ENCODE measurements around the gene SST. TPM values are rescaled to one million over a fixed set of nuclear protein-coding genes. Genes with fewer than 3 reads are reported as not detected.

SST gene
- polyA plus RNA-seq, 2 donors: 0.24 to 0.47 TPM

- no peak overlapping the region for H3K4me3 ChIP-seq (ENCODE audit: low read depth in 1 of 2, low read length in 2 of 2)
- H3K27ac ChIP-seq (ENCODE audit: low read depth in 2 of 2, low read length in 1 of 2): no peak overlapping the region
- H3K36me3 ChIP-seq (ENCODE audit: control insufficient read depth in 2 of 2, insufficient read depth in 2 of 2, low read length in 1 of 2): no peaks in the 10 kb centered on the region
- no peaks in the 10 kb centered on the region for H3K9me3 ChIP-seq (ENCODE audit: control insufficient read depth in 2 of 2, insufficient read depth in 1 of 2, low read depth in 1 of 2, low read length in 1 of 2)
- no peaks in the 10 kb centered on the region for H3K4me1 ChIP-seq (ENCODE audit: control insufficient read depth in 2 of 2, insufficient read depth in 2 of 2, low read length in 1 of 2)
- no peaks in the 10 kb centered on the region for H3K27me3 ChIP-seq (ENCODE audit: control insufficient read depth in 1 of 2, insufficient read depth in 2 of 2, low read length in 2 of 2)
Observed at GRCh38 chr3:187705164-187705563, 35.0 kb upstream of the SST start.

GRCh38 chr3:187702507-187703033 lies 32.4 kb upstream of the SST start, which contains the start of gene RTP2:
RTP2 (minus strand) TSS chr3:187702557; CDS start chr3:187702128, 429 bp downstream.
- no peaks in the 10 kb centered on the region for H3K36me3 ChIP-seq (ENCODE audit: control insufficient read depth in 2 of 2, insufficient read depth in 2 of 2, low read length in 1 of 2)
- H3K4me3 ChIP-seq (ENCODE audit: low read depth in 1 of 2, low read length in 2 of 2): no peak within 1 kb of the TSS
- no peak within 1 kb of the TSS for H3K27ac ChIP-seq (ENCODE audit: low read depth in 2 of 2, low read length in 1 of 2)
- H3K4me1 ChIP-seq (ENCODE audit: control insufficient read depth in 2 of 2, insufficient read depth in 2 of 2, low read length in 1 of 2): no peaks in the 10 kb centered on the region
- no peaks in the 10 kb centered on the region for H3K9me3 ChIP-seq (ENCODE audit: control insufficient read depth in 2 of 2, insufficient read depth in 1 of 2, low read depth in 1 of 2, low read length in 1 of 2)
- 58 to 63% methylated on average over 4 of the region's 4 CpGs for WGBS, 2 donors
- no peaks in the 10 kb centered on the region for H3K27me3 ChIP-seq (ENCODE audit: control insufficient read depth in 1 of 2, insufficient read depth in 2 of 2, low read length in 2 of 2)

- H3K4me3 ChIP-seq (ENCODE audit: low read depth in 1 of 2, low read length in 2 of 2): no peak overlapping the region
- no peak overlapping the region for H3K27ac ChIP-seq (ENCODE audit: low read depth in 2 of 2, low read length in 1 of 2)
- H3K4me1 ChIP-seq (ENCODE audit: control insufficient read depth in 2 of 2, insufficient read depth in 2 of 2, low read length in 1 of 2): no peaks in the 10 kb centered on the region
- no peaks in the 10 kb centered on the region for H3K36me3 ChIP-seq (ENCODE audit: control insufficient read depth in 2 of 2, insufficient read depth in 2 of 2, low read length in 1 of 2)
- H3K9me3 ChIP-seq (ENCODE audit: control insufficient read depth in 2 of 2, insufficient read depth in 1 of 2, low read depth in 1 of 2, low read length in 1 of 2): no peaks in the 10 kb centered on the region
- H3K27me3 ChIP-seq (ENCODE audit: control insufficient read depth in 1 of 2, insufficient read depth in 2 of 2, low read length in 2 of 2): no peaks in the 10 kb centered on the region
- 89 to 92% methylated on average over 2 of the region's 2 CpGs for WGBS, 2 donors
Observed at GRCh38 chr3:187700249-187700648, 30.1 kb upstream of the SST start.

GRCh38 chr3:187698499-187699399 lies 28.6 kb upstream of the SST start:
- Histone ChIP-seq H3K27ac (ENCODE audit: low read depth in 2 of 2, low read length in 1 of 2) (no peak overlapping the region), H3K36me3 (ENCODE audit: control insufficient read depth in 2 of 2, insufficient read depth in 2 of 2, low read length in 1 of 2) (no peaks in the 10 kb centered on the region), H3K27me3 (ENCODE audit: control insufficient read depth in 1 of 2, insufficient read depth in 2 of 2, low read length in 2 of 2) (no peaks in the 10 kb centered on the region), H3K9me3 (ENCODE audit: control insufficient read depth in 2 of 2, insufficient read depth in 1 of 2, low read depth in 1 of 2, low read length in 1 of 2) (no peaks in the 10 kb centered on the region), H3K4me1 (ENCODE audit: control insufficient read depth in 2 of 2, insufficient read depth in 2 of 2, low read length in 1 of 2) (no peaks in the 10 kb centered on the region), H3K4me3 (ENCODE audit: low read depth in 1 of 2, low read length in 2 of 2) (no peak overlapping the region)
- WGBS, 2 donors: 89 to 93% methylated on average over 33 to 40 of the region's 42 CpGs

- H3K4me1 ChIP-seq (ENCODE audit: control insufficient read depth in 2 of 2, insufficient read depth in 2 of 2, low read length in 1 of 2): no peaks in the 10 kb centered on the region
- no peak overlapping the region for H3K4me3 ChIP-seq (ENCODE audit: low read depth in 1 of 2, low read length in 2 of 2)
- no peak overlapping the region for H3K27ac ChIP-seq (ENCODE audit: low read depth in 2 of 2, low read length in 1 of 2)
- H3K36me3 ChIP-seq (ENCODE audit: control insufficient read depth in 2 of 2, insufficient read depth in 2 of 2, low read length in 1 of 2): no peaks in the 10 kb centered on the region
- H3K9me3 ChIP-seq (ENCODE audit: control insufficient read depth in 2 of 2, insufficient read depth in 1 of 2, low read depth in 1 of 2, low read length in 1 of 2): no peaks in the 10 kb centered on the region
- WGBS, 2 donors: 39 to 47% methylated on average over 4 of the region's 4 CpGs
- no peaks in the 10 kb centered on the region for H3K27me3 ChIP-seq (ENCODE audit: control insufficient read depth in 1 of 2, insufficient read depth in 2 of 2, low read length in 2 of 2)
Observed at GRCh38 chr3:187696021-187696420, 25.8 kb upstream of the SST start.

- WGBS, 2 donors: 68 to 78% methylated on average over 4 of the region's 4 CpGs
- Histone ChIP-seq H3K4me3 (ENCODE audit: low read depth in 1 of 2, low read length in 2 of 2) (no peak overlapping the region), H3K27me3 (ENCODE audit: control insufficient read depth in 1 of 2, insufficient read depth in 2 of 2, low read length in 2 of 2) (no peaks in the 10 kb centered on the region), H3K9me3 (ENCODE audit: control insufficient read depth in 2 of 2, insufficient read depth in 1 of 2, low read depth in 1 of 2, low read length in 1 of 2) (no peaks in the 10 kb centered on the region), H3K4me1 (ENCODE audit: control insufficient read depth in 2 of 2, insufficient read depth in 2 of 2, low read length in 1 of 2) (no peaks in the 10 kb centered on the region), H3K27ac (ENCODE audit: low read depth in 2 of 2, low read length in 1 of 2) (no peak overlapping the region), H3K36me3 (ENCODE audit: control insufficient read depth in 2 of 2, insufficient read depth in 2 of 2, low read length in 1 of 2) (no peaks in the 10 kb centered on the region)
Observed at GRCh38 chr3:187695449-187695848, 25.3 kb upstream of the SST start.

GRCh38 chr3:187694801-187695200 lies 24.6 kb upstream of the SST start:
- 48 to 71% methylated on average over 3 of the region's 3 CpGs for WGBS, 2 donors
- Histone ChIP-seq H3K36me3 (ENCODE audit: control insufficient read depth in 2 of 2, insufficient read depth in 2 of 2, low read length in 1 of 2) (no peaks in the 10 kb centered on the region), H3K27ac (ENCODE audit: low read depth in 2 of 2, low read length in 1 of 2) (no peak overlapping the region), H3K4me1 (ENCODE audit: control insufficient read depth in 2 of 2, insufficient read depth in 2 of 2, low read length in 1 of 2) (no peaks in the 10 kb centered on the region), H3K4me3 (ENCODE audit: low read depth in 1 of 2, low read length in 2 of 2) (no peak overlapping the region), H3K27me3 (ENCODE audit: control insufficient read depth in 1 of 2, insufficient read depth in 2 of 2, low read length in 2 of 2) (no peaks in the 10 kb centered on the region), H3K9me3 (ENCODE audit: control insufficient read depth in 2 of 2, insufficient read depth in 1 of 2, low read depth in 1 of 2, low read length in 1 of 2) (no peaks in the 10 kb centered on the region)

GRCh38 chr3:187693431-187693830 lies 23.2 kb upstream of the SST start:
- no peaks in the 10 kb centered on the region for H3K36me3 ChIP-seq (ENCODE audit: control insufficient read depth in 2 of 2, insufficient read depth in 2 of 2, low read length in 1 of 2)
- no peaks in the 10 kb centered on the region for H3K9me3 ChIP-seq (ENCODE audit: control insufficient read depth in 2 of 2, insufficient read depth in 1 of 2, low read depth in 1 of 2, low read length in 1 of 2)
- H3K27ac ChIP-seq (ENCODE audit: low read depth in 2 of 2, low read length in 1 of 2): no peak overlapping the region
- no peaks in the 10 kb centered on the region for H3K4me1 ChIP-seq (ENCODE audit: control insufficient read depth in 2 of 2, insufficient read depth in 2 of 2, low read length in 1 of 2)
- H3K27me3 ChIP-seq (ENCODE audit: control insufficient read depth in 1 of 2, insufficient read depth in 2 of 2, low read length in 2 of 2): no peaks in the 10 kb centered on the region
- 93 to 100% methylated on average over 1 of the region's 1 CpG for WGBS, 2 donors
- H3K4me3 ChIP-seq (ENCODE audit: low read depth in 1 of 2, low read length in 2 of 2): no peak overlapping the region

- H3K27me3 ChIP-seq (ENCODE audit: control insufficient read depth in 1 of 2, insufficient read depth in 2 of 2, low read length in 2 of 2): peaks cover 0 to 3% of the 10 kb centered on the region in 2 donors
- no peaks in the 10 kb centered on the region for H3K36me3 ChIP-seq (ENCODE audit: control insufficient read depth in 2 of 2, insufficient read depth in 2 of 2, low read length in 1 of 2)
- no peak overlapping the region for H3K4me3 ChIP-seq (ENCODE audit: low read depth in 1 of 2, low read length in 2 of 2)
- no peak overlapping the region for H3K27ac ChIP-seq (ENCODE audit: low read depth in 2 of 2, low read length in 1 of 2)
- H3K4me1 ChIP-seq (ENCODE audit: control insufficient read depth in 2 of 2, insufficient read depth in 2 of 2, low read length in 1 of 2): no peaks in the 10 kb centered on the region
- 46 to 48% methylated on average over 4 of the region's 4 CpGs for WGBS, 2 donors
- H3K9me3 ChIP-seq (ENCODE audit: control insufficient read depth in 2 of 2, insufficient read depth in 1 of 2, low read depth in 1 of 2, low read length in 1 of 2): no peaks in the 10 kb centered on the region
Observed at GRCh38 chr3:187689984-187690383, 19.8 kb upstream of the SST start.
